Activated CD8-positive, alpha-beta T cell treated with anti-CD3 and anti-CD28 coated beads for 36 hours (primary cell): Measurements from ENCODE around the gene COQ3. TPM values are rescaled to one million over a fixed set of nuclear protein-coding genes. Genes with fewer than 3 reads are reported as not detected.

ENCODE experiments used
- ATAC-seq: fragments of 200-7000 bp; cut with Tn5 transposase; one replicate; pipeline ENCODE4 v1.10.0; 2021; ENCODE audit warnings: mild to moderate bottlenecking, moderate library complexity
- CTCF ChIA-PET: fragments of 350-600 bp; sonication (Branson Sonifier 250); formaldehyde crosslinking; loops from one replicate; lab custom pipeline; 2021; ENCODE audit warnings: antibody characterized with exemption; lab: Charles Lee
- POLR2A ChIA-PET: fragments of 350-600 bp; sonication (Branson Sonifier 250); formaldehyde crosslinking; loops from one replicate; lab custom pipeline; 2021; ENCODE audit warnings: antibody characterized with exemption; lab: Charles Lee
- DNase-seq: peaks from one replicate; pipeline ENCODE4 v3.0.0-alpha.2; 2020
- H3K27ac Mint-ChIP-seq: one replicate; pipeline ENCODE4 v1.8.0; 2021; ENCODE audit warnings: mild to moderate bottlenecking, mixed read lengths
- H3K27me3 Mint-ChIP-seq: one replicate; pipeline ENCODE4 v1.8.0; 2021; ENCODE audit warnings: mixed read lengths
- H3K36me3 Mint-ChIP-seq: one replicate; pipeline ENCODE4 v1.8.0; 2021; ENCODE audit warnings: low read depth, mixed read lengths
- H3K4me1 Mint-ChIP-seq: one replicate; pipeline ENCODE4 v1.8.0; 2021; ENCODE audit warnings: low read depth, mixed read lengths
- H3K4me3 Mint-ChIP-seq: one replicate; pipeline ENCODE4 v1.8.0; 2021; ENCODE audit warnings: mild to moderate bottlenecking, moderate library complexity, mixed read lengths
- H3K9me3 Mint-ChIP-seq: one replicate; pipeline ENCODE4 v1.8.0; 2021; ENCODE audit warnings: mixed read lengths
- CTCF ChIP-seq: fragments of 200-600 bp; IDR thresholded peaks from one replicate; pipeline ENCODE4 v1.8.0; 2022; ENCODE audit warnings: antibody characterized with exemption, mild to moderate bottlenecking
- intact Hi-C: fragments of 100-400 bp; cut with micrococcal nuclease; formaldehyde crosslinking; loops from one replicate; pipeline ENCODE4 v1.10.0; 2022
- total RNA-seq, 2 experiments: library from RNA; stranded (reverse); gene quantifications; one replicate each; pipeline ENCODE4 v1.2.3, GENCODE V29; 2021

Gene COQ3
- total RNA-seq, 2 experiments from 2014 or later, result 20.8 to 24.9 TPM

- H3K27me3 Mint-ChIP-seq, result no peaks in the 10 kb centered on the region
- intact Hi-C loops, result no loop called here
- peaks cover 43% of the 10 kb centered on the region for H3K36me3 Mint-ChIP-seq
- ChIA-PET CTCF (interaction anchor here (1.0 to 2.7 kb wide), 4 partner anchors 10 to 322 kb away, joined by 3 to 16 read pairs (median 4); partner anchors contain the start of gene COQ3), POLR2A (interaction anchor here (1.4 to 2.3 kb wide), 3 partner anchors 9 to 145 kb away, joined by 6 to 8 read pairs (median 7); partner anchors contain the start of genes CCNC and COQ3)
- H3K27ac Mint-ChIP-seq, result peak overlapping the region; percentile 79
- H3K4me1 Mint-ChIP-seq, result peaks cover 64% of the 10 kb centered on the region
- no peak for TF ChIP-seq CTCF
- no peak for ATAC-seq
- peak overlapping the region; percentile 79 for H3K4me3 Mint-ChIP-seq
- no peak for DNase-seq
- no peaks in the 10 kb centered on the region for H3K9me3 Mint-ChIP-seq
Measured at GRCh38 chr6:99424022-99424421, 30.0 kb upstream of the COQ3 start.

GRCh38 chr6:99422912-99423311, 28.9 kb upstream of the COQ3 start:
- ChIA-PET POLR2A (interaction anchor here (1.0 to 1.6 kb wide), 2 partner anchors 11 to 32 kb away, joined by 3 to 4 read pairs; no protein-coding TSS in a partner anchor), CTCF (interaction anchor here (1.1 to 1.2 kb wide), 2 partner anchors 10 to 12 kb away, joined by 3 to 5 read pairs; no protein-coding TSS in a partner anchor)
- intact Hi-C loops, result no loop called here
- Mint-ChIP-seq H3K4me3 (peak overlapping the region; percentile 79), H3K9me3 (no peaks in the 10 kb centered on the region), H3K27ac (peak overlapping the region; percentile 62), H3K27me3 (no peaks in the 10 kb centered on the region), H3K36me3 (peaks cover 40% of the 10 kb centered on the region), H3K4me1 (peaks cover 65% of the 10 kb centered on the region)
- DNase-seq, result no peak
- no peak for ATAC-seq
- TF ChIP-seq CTCF, result no peak

GRCh38 chr6:99416892-99417767, 23.1 kb upstream of the COQ3 start:
- POLR2A ChIA-PET, result interaction anchor here (0.6 to 1.2 kb wide), 3 partner anchors 9 to 23 kb away, joined by 3 to 4 read pairs (median 3); partner anchors contain the start of gene COQ3

GRCh38 chr6:99416226-99416625, 22.2 kb upstream of the COQ3 start:
- Mint-ChIP-seq H3K27me3 (no peaks in the 10 kb centered on the region), H3K27ac (peak overlapping the region; percentile 42), H3K4me3 (no peak overlapping the region), H3K4me1 (peaks cover 63% of the 10 kb centered on the region), H3K36me3 (peaks cover 18% of the 10 kb centered on the region), H3K9me3 (no peaks in the 10 kb centered on the region)
- POLR2A ChIA-PET, result interaction anchor here (0.6 to 1.2 kb wide), 2 partner anchors 14 to 22 kb away, joined by 3 to 4 read pairs; partner anchors contain the start of gene COQ3
- intact Hi-C loops, result no loop called here
- ATAC-seq (no peak), DNase-seq (no peak)
- CTCF ChIA-PET, result interaction anchor here (1.4 to 1.8 kb wide), 2 partner anchors 20 to 86 kb away, joined by 4 to 8 read pairs; no protein-coding TSS in a partner anchor
- no peak for TF ChIP-seq CTCF

More at GRCh38 chr6:99416892-99417767, 23.1 kb upstream of the COQ3 start:
- intact Hi-C loops, result no loop called here
- H3K9me3 Mint-ChIP-seq, result no peaks in the 10 kb centered on the region
- H3K4me3 Mint-ChIP-seq, result peak overlapping the region; percentile 36
- DNase-seq (no peak), ATAC-seq (peak; percentile 55)
- H3K4me1 Mint-ChIP-seq, result peaks cover 65% of the 10 kb centered on the region
- H3K27me3 Mint-ChIP-seq, result no peaks in the 10 kb centered on the region
- H3K36me3 Mint-ChIP-seq, result peaks cover 23% of the 10 kb centered on the region
- CTCF ChIA-PET, result interaction anchor here (1.4 to 1.8 kb wide), 2 partner anchors 21 to 87 kb away, joined by 4 to 8 read pairs; no protein-coding TSS in a partner anchor
- TF ChIP-seq CTCF, result no peak
- H3K27ac Mint-ChIP-seq, result peak overlapping the region; percentile 76
